H9 (cell line): Measurements from ENCODE around the gene PTPRN2. TPM values are rescaled to one million over a fixed set of nuclear protein-coding genes. Genes with fewer than 3 reads are reported as not detected.

Experiments
- DNase-seq: peaks from one replicate; pipeline ENCODE4 v3.0.0-alpha.2; 2017
- H2AFZ ChIP-seq: one replicate; pipeline ENCODE4 v1.6.1; 2013; ENCODE audit warnings: mild to moderate bottlenecking, low read length, control low read depth, moderate library complexity
- H2AK5ac ChIP-seq: 2 replicates; pipeline ENCODE4 v1.6.1; 2013; ENCODE audit warnings: low read length, control low read depth, mixed read lengths; ENCODE audit not compliant: insufficient read length
- H2BK120ac ChIP-seq: one replicate; pipeline ENCODE4 v1.6.1; 2013; ENCODE audit warnings: low read depth, mild to moderate bottlenecking, low read length, control low read depth, inconsistent platforms; ENCODE audit not compliant: poor library complexity, severe bottlenecking
- H2BK12ac ChIP-seq: 2 replicates; pipeline ENCODE4 v1.6.1; 2013; ENCODE audit warnings: low read length, control low read depth, mixed read lengths, low read depth; ENCODE audit not compliant: insufficient read length
- H2BK15ac ChIP-seq: 2 replicates; pipeline ENCODE4 v1.6.1; 2013; ENCODE audit warnings: low read depth, low read length, control low read depth
- H2BK20ac ChIP-seq: one replicate; pipeline ENCODE4 v1.6.1; 2013; ENCODE audit warnings: low read depth, mild to moderate bottlenecking, low read length, control low read depth, inconsistent platforms; ENCODE audit not compliant: poor library complexity, severe bottlenecking
- H2BK5ac ChIP-seq: 2 replicates; pipeline ENCODE4 v1.6.1; 2013; ENCODE audit warnings: low read length, control low read depth, mixed read lengths; ENCODE audit not compliant: insufficient read length
- H3K14ac ChIP-seq: 2 replicates; pipeline ENCODE4 v1.6.1; 2013; ENCODE audit warnings: low read length, control low read depth; ENCODE audit not compliant: insufficient read depth
- H3K18ac ChIP-seq: 2 replicates; pipeline ENCODE4 v1.6.1; 2013; ENCODE audit warnings: low read depth, mild to moderate bottlenecking, mixed read lengths, low read length, control low read depth; ENCODE audit not compliant: insufficient read length
- H3K23ac ChIP-seq: 2 replicates; pipeline ENCODE4 v1.6.1; 2013; ENCODE audit warnings: low read length, control low read depth, mixed read lengths, low read depth; ENCODE audit not compliant: insufficient read length
- H3K23me2 ChIP-seq: 2 replicates; pipeline ENCODE4 v1.6.1; 2013; ENCODE audit warnings: low read depth, mild to moderate bottlenecking, mixed read lengths, low read length, control low read depth; ENCODE audit not compliant: insufficient read length, poor library complexity, severe bottlenecking
- H3K27ac ChIP-seq: 2 replicates; pipeline ENCODE4 v1.5.1; 2013; ENCODE audit warnings: low read length, control low read depth, mixed read lengths, low read depth; ENCODE audit not compliant: insufficient read length
- H3K27me3 ChIP-seq: 2 replicates; pipeline ENCODE4 v1.6.1; 2013; ENCODE audit warnings: low read length, control low read depth, inconsistent platforms; ENCODE audit not compliant: insufficient read depth
- H3K4ac ChIP-seq: 2 replicates; pipeline ENCODE4 v1.6.1; 2013; ENCODE audit warnings: low read depth, mild to moderate bottlenecking, control low read depth, inconsistent platforms, low read length, moderate library complexity
- H3K4me1 ChIP-seq: 2 replicates; pipeline ENCODE4 v1.6.1; 2013; ENCODE audit warnings: low read length, control low read depth, inconsistent platforms; ENCODE audit not compliant: insufficient read depth
- H3K4me2 ChIP-seq: 2 replicates; pipeline ENCODE4 v1.6.1; 2013; ENCODE audit warnings: low read length, control low read depth, mixed read lengths; ENCODE audit not compliant: insufficient read length, insufficient read depth
- H3K56ac ChIP-seq: 2 replicates; pipeline ENCODE4 v1.6.1; 2013; ENCODE audit warnings: low read depth, mild to moderate bottlenecking, mixed read lengths, low read length, control low read depth; ENCODE audit not compliant: insufficient read length
- H3K79me1 ChIP-seq: 2 replicates; pipeline ENCODE4 v1.6.1; 2013; ENCODE audit warnings: low read depth, mild to moderate bottlenecking, moderate library complexity, low read length, control low read depth, inconsistent platforms; ENCODE audit not compliant: insufficient read depth, poor library complexity, severe bottlenecking
- H3K79me2 ChIP-seq: 2 replicates; pipeline ENCODE4 v1.6.1; 2013; ENCODE audit warnings: low read length, control low read depth, inconsistent platforms; ENCODE audit not compliant: insufficient read depth
- H3K9ac ChIP-seq: 2 replicates; pipeline ENCODE4 v1.6.1; 2013; ENCODE audit warnings: low read length, control low read depth, mixed read lengths; ENCODE audit not compliant: insufficient read length; ENCODE audit errors: extremely low read depth
- H3K9me3 ChIP-seq: one replicate; pipeline ENCODE4 v1.6.1; 2013; ENCODE audit warnings: low read depth, low read length, inconsistent platforms; ENCODE audit not compliant: control insufficient read depth
- H3T11ph ChIP-seq: one replicate; pipeline ENCODE4 v1.6.1; 2013; ENCODE audit warnings: mild to moderate bottlenecking, low read length, control low read depth, inconsistent platforms
- H4K20me1 ChIP-seq: one replicate; pipeline ENCODE4 v1.6.1; 2013; ENCODE audit not compliant: control insufficient read depth, insufficient read length, insufficient read depth
- H4K5ac ChIP-seq: 2 replicates; pipeline ENCODE4 v1.6.1; 2013; ENCODE audit warnings: low read depth, mild to moderate bottlenecking, mixed read lengths, low read length, control low read depth; ENCODE audit not compliant: insufficient read length
- H4K8ac ChIP-seq: replicated peaks from 2 replicates; pipeline ENCODE4 v1.6.1; 2013; ENCODE audit warnings: low read length, control low read depth, mixed read lengths, low read depth; ENCODE audit not compliant: insufficient read length
- H4K91ac ChIP-seq: 2 replicates; pipeline ENCODE4 v1.6.1; 2013; ENCODE audit warnings: low read depth, mild to moderate bottlenecking, moderate library complexity, mixed read lengths, low read length, control low read depth; ENCODE audit not compliant: insufficient read length
- H3K27ac Mint-ChIP-seq, 3 experiments: 2 replicates in 2 of 3; 3 replicates in 1 of 3; pipeline ENCODE4 v1.8.0; 2020 to 2021; ENCODE audit warnings: mixed read lengths in 3 of 3, mild to moderate bottlenecking in 1 of 3, moderate library complexity in 1 of 3
- H3K27me3 Mint-ChIP-seq: 2 replicates; pipeline ENCODE4 v1.8.0; 2021; ENCODE audit warnings: low read depth, mild to moderate bottlenecking, moderate library complexity, mixed read lengths
- H3K36me3 Mint-ChIP-seq, 3 experiments: 2 replicates in 2 of 3; 3 replicates in 1 of 3; pipeline ENCODE4 v1.8.0; 2020 to 2021; ENCODE audit warnings: low read depth in 3 of 3, mixed read lengths in 3 of 3; ENCODE audit not compliant: insufficient read depth in 1 of 3
- H3K4me1 Mint-ChIP-seq, 2 experiments: 2 replicates each; pipeline ENCODE4 v1.8.0; 2020; ENCODE audit warnings: mixed read lengths in 2 of 2
- H3K4me3 Mint-ChIP-seq, 2 experiments: 2 replicates in 1 of 2; 3 replicates in 1 of 2; pipeline ENCODE4 v1.8.0; 2020 to 2021; ENCODE audit warnings: mild to moderate bottlenecking in 2 of 2, mixed read lengths in 2 of 2, moderate library complexity in 1 of 2
- H3K9me3 Mint-ChIP-seq, 2 experiments: 2 replicates in 1 of 2; 3 replicates in 1 of 2; pipeline ENCODE4 v1.8.0; 2020; ENCODE audit warnings: mild to moderate bottlenecking in 2 of 2, mixed read lengths in 2 of 2, moderate library complexity in 1 of 2
- WGBS: extraction: QIAGEN DNeasy Blood & Tissue Kit; methylation state at CpG from one replicate; pipeline ENCODE4 v1.1.7; 2013; ENCODE audit warnings: missing lambda C conversion rate, low lambda C conversion rate, mixed read lengths; ENCODE audit not compliant: insufficient read length; ENCODE audit errors: extremely low coverage; 5-methylcytosine and 5-hydroxymethylcytosine counted together
- total RNA-seq: library from RNA; stranded (reverse); gene quantifications from 2 replicates; pipeline ENCODE4 v1.2.1, GENCODE V29; 2021
- TF ChIP-seq, protein P1 (sequence below): fragments of 200-600 bp; sonication (generic); conservative IDR thresholded peaks from 3 replicates; pipeline ENCODE4 v1.8.0; 2021; ENCODE audit warnings: antibody characterized with exemption, mild to moderate bottlenecking

Gene PTPRN2
- total RNA-seq, 1 experiment from 2014 or later, result 5.2 TPM

DNA sequence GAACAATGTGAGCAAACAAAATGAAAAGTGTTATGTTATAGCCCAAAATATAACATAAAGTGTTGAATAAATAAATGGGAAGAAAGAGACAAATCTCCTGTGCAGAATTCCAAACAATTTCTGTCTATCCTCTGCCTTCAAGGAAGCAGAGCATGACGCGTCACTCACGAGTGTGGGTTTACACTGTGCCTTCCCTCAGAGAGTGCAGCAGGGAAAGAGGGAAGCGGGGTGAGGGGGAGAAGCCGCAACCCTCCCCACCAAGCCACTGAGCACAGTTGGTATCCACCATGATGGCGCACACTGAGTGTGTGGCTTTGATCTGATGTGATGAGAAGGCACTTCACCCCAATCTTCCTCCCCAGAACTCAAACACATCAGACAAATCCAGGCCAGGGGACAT is 74.8 kb downstream of the PTPRN2 start:
- Histone ChIP-seq H3K14ac (no peak overlapping the region), H3T11ph (no peak overlapping the region), H3K23me2 (no peaks in the 10 kb centered on the region), H3K27me3 (no peaks in the 10 kb centered on the region), H3K4ac (no peak overlapping the region), H2BK15ac (no peak overlapping the region), H2AFZ (no peak overlapping the region), H3K9me3 (no peaks in the 10 kb centered on the region), H3K4me1 (no peaks in the 10 kb centered on the region), H2AK5ac (no peak overlapping the region), H3K79me2 (no peaks in the 10 kb centered on the region), H4K20me1 (no peaks in the 10 kb centered on the region), H2BK5ac (no peak overlapping the region), H2BK120ac (no peak overlapping the region), H3K4me2 (no peak overlapping the region), H2BK20ac (no peak overlapping the region), H3K79me1 (no peaks in the 10 kb centered on the region), H3K27ac (no peak overlapping the region), H3K18ac (no peak overlapping the region), H2BK12ac (no peak overlapping the region), H4K91ac (no peak overlapping the region), H4K5ac (no peak overlapping the region), H3K56ac (no peak overlapping the region), H4K8ac (no peak overlapping the region), H3K9ac (no peak overlapping the region), H3K23ac (no peak overlapping the region)
- TF ChIP-seq, protein P1, sequence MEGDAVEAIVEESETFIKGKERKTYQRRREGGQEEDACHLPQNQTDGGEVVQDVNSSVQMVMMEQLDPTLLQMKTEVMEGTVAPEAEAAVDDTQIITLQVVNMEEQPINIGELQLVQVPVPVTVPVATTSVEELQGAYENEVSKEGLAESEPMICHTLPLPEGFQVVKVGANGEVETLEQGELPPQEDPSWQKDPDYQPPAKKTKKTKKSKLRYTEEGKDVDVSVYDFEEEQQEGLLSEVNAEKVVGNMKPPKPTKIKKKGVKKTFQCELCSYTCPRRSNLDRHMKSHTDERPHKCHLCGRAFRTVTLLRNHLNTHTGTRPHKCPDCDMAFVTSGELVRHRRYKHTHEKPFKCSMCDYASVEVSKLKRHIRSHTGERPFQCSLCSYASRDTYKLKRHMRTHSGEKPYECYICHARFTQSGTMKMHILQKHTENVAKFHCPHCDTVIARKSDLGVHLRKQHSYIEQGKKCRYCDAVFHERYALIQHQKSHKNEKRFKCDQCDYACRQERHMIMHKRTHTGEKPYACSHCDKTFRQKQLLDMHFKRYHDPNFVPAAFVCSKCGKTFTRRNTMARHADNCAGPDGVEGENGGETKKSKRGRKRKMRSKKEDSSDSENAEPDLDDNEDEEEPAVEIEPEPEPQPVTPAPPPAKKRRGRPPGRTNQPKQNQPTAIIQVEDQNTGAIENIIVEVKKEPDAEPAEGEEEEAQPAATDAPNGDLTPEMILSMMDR, result no peak
- H3K4me3 Mint-ChIP-seq, result no peak overlapping the region
- H3K9me3 Mint-ChIP-seq, result peaks cover 11 to 22% of the 10 kb centered on the region in 2 experiments
- no peak overlapping the region for H3K27ac Mint-ChIP-seq
- no CpG with 5 or more reads among the region's 6 CpGs for WGBS
- H3K27me3 Mint-ChIP-seq, result peaks cover 21% of the 10 kb centered on the region
- H3K36me3 Mint-ChIP-seq, result peaks cover 6 to 27% (median 13%) of the 10 kb centered on the region in 3 experiments
- peaks cover 10 to 12% of the 10 kb centered on the region in 2 experiments; a peak in 3 of 4 replicates for H3K4me1 Mint-ChIP-seq
- no peak for DNase-seq
